Karpas-422 (cell line): ENCODE measurements around the gene SNRPD2. TPM values are rescaled to one million over a fixed set of nuclear protein-coding genes. Genes with fewer than 3 reads are reported as not detected.
A peak's percentile ranks its signal among the peaks of the same experiment; 100 is the strongest.

Experiments used
- DNase-seq: peaks from one replicate; pipeline ENCODE4 v3.0.0-alpha.2; 2015
- H2AFZ ChIP-seq: fragments of 200-600 bp; sonication (generic); 2 replicates; pipeline ENCODE4 v1.6.1; 2014; ENCODE audit warnings: antibody characterized with exemption, low read length, mixed read lengths
- H3K27ac ChIP-seq: fragments of 200-600 bp; sonication (generic); 2 replicates; pipeline ENCODE4 v1.5.1; 2014; ENCODE audit warnings: mild to moderate bottlenecking, low read length, moderate library complexity
- H3K27me3 ChIP-seq: fragments of 200-600 bp; sonication (generic); 2 replicates; pipeline ENCODE4 v1.6.1; 2014; ENCODE audit warnings: low read length, mixed read lengths
- H3K36me3 ChIP-seq: fragments of 200-600 bp; sonication (generic); 2 replicates; pipeline ENCODE4 v1.6.1; 2014; ENCODE audit warnings: low read length, mixed read lengths; ENCODE audit not compliant: insufficient read depth
- H3K4me1 ChIP-seq: fragments of 200-600 bp; sonication (generic); 2 replicates; pipeline ENCODE4 v1.6.1; 2014; ENCODE audit warnings: mild to moderate bottlenecking, low read length, mixed read lengths
- H3K4me2 ChIP-seq: fragments of 200-600 bp; sonication (generic); 2 replicates; pipeline ENCODE4 v1.6.1; 2014; ENCODE audit warnings: low read length, low read depth, mild to moderate bottlenecking; ENCODE audit not compliant: poor library complexity, severe bottlenecking
- H3K4me3 ChIP-seq: fragments of 200-600 bp; sonication (generic); 2 replicates; pipeline ENCODE4 v1.5.1; 2014; ENCODE audit warnings: mild to moderate bottlenecking, antibody characterized with exemption, low read length, mixed read lengths
- H3K79me2 ChIP-seq: fragments of 200-600 bp; sonication (generic); 2 replicates; pipeline ENCODE4 v1.6.1; 2014; ENCODE audit warnings: mild to moderate bottlenecking, low read length, mixed read lengths
- H3K9ac ChIP-seq: fragments of 200-600 bp; sonication (generic); 2 replicates; pipeline ENCODE4 v1.6.0; 2014; ENCODE audit warnings: low read length
- H3K9me2 ChIP-seq: fragments of 200-600 bp; sonication (generic), shearing (Covaris generic); replicated peaks from 2 replicates; pipeline ENCODE4 v1.6.0; 2014; ENCODE audit warnings: mild to moderate bottlenecking, low read length, moderate library complexity; ENCODE audit not compliant: insufficient read depth
- H3K9me3 ChIP-seq: fragments of 300-700, 200-600 bp; sonication (generic); 2 replicates; pipeline ENCODE4 v1.6.1; 2014; ENCODE audit warnings: low read length, mixed read lengths
- H4K20me1 ChIP-seq: fragments of 200-600 bp; sonication (generic); 2 replicates; pipeline ENCODE4 v1.6.1; 2014; ENCODE audit warnings: mild to moderate bottlenecking, antibody characterized with exemption, low read length, low read depth; ENCODE audit not compliant: insufficient read depth
- total RNA-seq: library from RNA; depleted of rRNA; stranded (reverse); fragments of >200 nt; shearing (Covaris generic); gene quantifications from 2 replicates; pipeline ENCODE4 v1.2.3, GENCODE V29; 2014; ENCODE audit warnings: low replicate concordance

SNRPD2 gene
- total RNA-seq, 1 experiment from 2014 or later = 540 TPM

GRCh38 chr19:45710356-45711130 lies 18.8 kb upstream of the SNRPD2 start:
- peaks cover 44% of the 10 kb centered on the region for H3K4me1 ChIP-seq
- H3K27me3 ChIP-seq = no peaks in the 10 kb centered on the region
- H3K9ac ChIP-seq = no peak overlapping the region
- no peak overlapping the region for H3K4me2 ChIP-seq
- H3K4me3 ChIP-seq = no peak overlapping the region
- DNase-seq = no peak
- H2AFZ ChIP-seq = no peak overlapping the region
- H3K9me3 ChIP-seq = no peaks in the 10 kb centered on the region
- peak overlapping the region; percentile 49 for H3K27ac ChIP-seq
- peaks cover 24% of the 10 kb centered on the region for H3K79me2 ChIP-seq
- peaks cover 6% of the 10 kb centered on the region; the same call in 1 of the 2 replicates for H3K36me3 ChIP-seq
- H3K9me2 ChIP-seq = no peaks in the 10 kb centered on the region
- no peaks in the 10 kb centered on the region for H4K20me1 ChIP-seq

GRCh38 chr19:45705710-45706415 lies 14.1 kb upstream of the SNRPD2 start:
- Histone ChIP-seq H3K79me2 (peaks cover 2% of the 10 kb centered on the region), H2AFZ (no peak overlapping the region), H3K36me3 (peaks cover 16% of the 10 kb centered on the region), H3K4me3 (peak overlapping the region; percentile 25; the same call in 1 of the 2 replicates), H3K27me3 (no peaks in the 10 kb centered on the region), H3K9me3 (no peaks in the 10 kb centered on the region), H3K4me1 (peaks cover 33% of the 10 kb centered on the region), H3K4me2 (peak overlapping the region; percentile 76), H4K20me1 (no peaks in the 10 kb centered on the region), H3K27ac (peak overlapping the region; percentile 100), H3K9me2 (no peaks in the 10 kb centered on the region), H3K9ac (no peak overlapping the region)
- DNase-seq = no peak

GRCh38 chr19:45705115-45705514 lies 13.4 kb upstream of the SNRPD2 start:
- Histone ChIP-seq H3K27ac (peak overlapping the region; percentile 100), H3K9me2 (no peaks in the 10 kb centered on the region), H3K4me1 (peaks cover 30% of the 10 kb centered on the region), H3K9ac (no peak overlapping the region), H3K4me3 (no peak overlapping the region), H2AFZ (no peak overlapping the region), H3K27me3 (no peaks in the 10 kb centered on the region), H3K36me3 (peaks cover 16% of the 10 kb centered on the region), H3K9me3 (no peaks in the 10 kb centered on the region), H3K79me2 (no peaks in the 10 kb centered on the region), H3K4me2 (no peak overlapping the region), H4K20me1 (no peaks in the 10 kb centered on the region)
- peak; percentile 56 for DNase-seq

GRCh38 chr19:45701676-45702075 lies 9.9 kb upstream of the SNRPD2 start:
- Histone ChIP-seq H2AFZ (no peak overlapping the region), H3K9me2 (no peaks in the 10 kb centered on the region), H3K79me2 (no peaks in the 10 kb centered on the region), H3K9me3 (no peaks in the 10 kb centered on the region), H3K27ac (no peak overlapping the region), H3K36me3 (peaks cover 24% of the 10 kb centered on the region), H4K20me1 (no peaks in the 10 kb centered on the region), H3K27me3 (no peaks in the 10 kb centered on the region), H3K9ac (no peak overlapping the region), H3K4me1 (peaks cover 12% of the 10 kb centered on the region), H3K4me3 (no peak overlapping the region), H3K4me2 (no peak overlapping the region)
- no peak for DNase-seq

GRCh38 chr19:45693106-45693788 lies 1.5 kb upstream of the SNRPD2 start:
- Histone ChIP-seq H3K79me2 (peaks cover 51% of the 10 kb centered on the region), H3K36me3 (peaks cover 22% of the 10 kb centered on the region), H3K9me3 (no peaks in the 10 kb centered on the region), H3K4me2 (peak overlapping the region; percentile 98), H3K9me2 (no peaks in the 10 kb centered on the region), H2AFZ (peak overlapping the region; percentile 52; the same call in 1 of the 2 replicates), H3K27ac (peak overlapping the region; percentile 87), H3K9ac (peak overlapping the region; percentile 96), H3K27me3 (no peaks in the 10 kb centered on the region), H3K4me3 (peak overlapping the region; percentile 96), H4K20me1 (peaks cover 16% of the 10 kb centered on the region), H3K4me1 (peaks cover 17% of the 10 kb centered on the region)
- DNase-seq = peak; percentile 89

- Histone ChIP-seq H2AFZ (peak within 1 kb of the TSS; percentile 88; the same call in 1 of the 2 replicates), H4K20me1 (peaks cover 16% of the 10 kb centered on the region), H3K4me2 (peak within 1 kb of the TSS; percentile 98), H3K9ac (peak within 1 kb of the TSS; percentile 96), H3K27ac (peak within 1 kb of the TSS; percentile 87), H3K27me3 (no peaks in the 10 kb centered on the region), H3K79me2 (peaks cover 51% of the 10 kb centered on the region), H3K9me3 (no peaks in the 10 kb centered on the region), H3K4me1 (peaks cover 17% of the 10 kb centered on the region), H3K4me3 (peak within 1 kb of the TSS; percentile 96), H3K9me2 (no peaks in the 10 kb centered on the region), H3K36me3 (peaks cover 19% of the 10 kb centered on the region)
- DNase-seq = peak; percentile 100
Observed at GRCh38 chr19:45692187-45693105, 693 bp upstream of the SNRPD2 start, which contains the start of gene QPCTL. TSS of gene QPCTL (plus strand) at chr19:45692666. CDS start at chr19:45692704, 38 bp downstream.

GRCh38 chr19:45687599-45687998 lies 4.2 kb downstream of the SNRPD2 start:
- Histone ChIP-seq H2AFZ (no peak overlapping the region), H3K79me2 (peaks cover 25% of the 10 kb centered on the region), H3K9me3 (no peaks in the 10 kb centered on the region), H3K9me2 (no peaks in the 10 kb centered on the region), H3K4me2 (no peak overlapping the region), H4K20me1 (peaks cover 16% of the 10 kb centered on the region), H3K9ac (no peak overlapping the region), H3K27ac (no peak overlapping the region), H3K4me1 (peaks cover 9% of the 10 kb centered on the region), H3K36me3 (peaks cover 12% of the 10 kb centered on the region; the same call in 1 of the 2 replicates), H3K27me3 (no peaks in the 10 kb centered on the region), H3K4me3 (no peak overlapping the region)
- DNase-seq = no peak
